ENCODE measurements around the gene PLCG1. TPM values are rescaled to one million over a fixed set of nuclear protein-coding genes. Genes with fewer than 3 reads are reported as not detected.

PLCG1 gene
- total and polyA plus RNA-seq, 9 of the 15 experiments (the other 6 are each of a cell fraction or from before 2014, with no cell fraction given) = 1.7 to 67.0 (median 34.8) TPM

DNA sequence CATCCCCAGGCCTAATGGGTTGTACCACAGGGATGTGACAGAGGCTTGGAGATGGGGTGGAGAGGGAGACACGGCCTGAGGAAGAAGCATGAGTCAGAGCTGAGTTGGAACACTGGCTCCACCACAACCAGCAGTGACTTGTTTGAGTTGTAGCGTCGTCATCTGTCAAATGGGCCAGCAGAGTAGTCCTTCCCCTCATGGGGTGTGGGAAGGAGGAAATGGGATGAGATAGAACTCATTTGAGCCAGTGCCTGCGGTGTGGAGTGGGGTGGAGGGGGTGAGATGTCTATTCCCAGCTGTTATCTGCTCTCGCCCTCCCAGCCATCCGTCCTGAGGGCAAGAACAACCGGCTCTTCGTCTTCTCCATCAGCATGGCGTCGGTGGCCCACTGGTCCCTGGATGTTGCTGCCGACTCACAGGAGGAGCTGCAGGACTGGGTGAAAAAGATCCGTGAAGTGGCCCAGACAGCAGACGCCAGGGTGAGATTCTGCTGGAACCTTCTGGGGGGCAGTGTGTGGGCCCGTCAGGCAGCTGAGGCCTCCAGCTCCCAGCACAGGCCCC, 32.5 kb downstream of the PLCG1 start:
- CTCF ChIA-PET (ENCODE audit: low intra/inter-chr PET ratio) = interaction anchor here (0.6 kb wide), 1 partner anchor 11 kb away, joined by 3 read pairs; no protein-coding TSS in a partner anchor
- no peak for TF ChIP-seq ZFP30 (CRISPR knock-in tag; IDR thresholded peaks at IDR 0.05; ENCODE audit: borderline replicate concordance)
- no peak for TF ChIP-seq FUS (optimal IDR thresholded peaks at IDR 0.05; ENCODE audit: low read depth, low read length)
- no peak for TF ChIP-seq CBFA2T3 (IDR thresholded peaks at IDR 0.05)
- no peak for TF ChIP-seq ZSCAN29 (IDR thresholded peaks at IDR 0.05)
- no peak for TF ChIP-seq HNRNPLL (IDR thresholded peaks at IDR 0.05; ENCODE audit: low read depth, low read length, poor library complexity, severe bottlenecking)
- TF ChIP-seq, protein P1, sequence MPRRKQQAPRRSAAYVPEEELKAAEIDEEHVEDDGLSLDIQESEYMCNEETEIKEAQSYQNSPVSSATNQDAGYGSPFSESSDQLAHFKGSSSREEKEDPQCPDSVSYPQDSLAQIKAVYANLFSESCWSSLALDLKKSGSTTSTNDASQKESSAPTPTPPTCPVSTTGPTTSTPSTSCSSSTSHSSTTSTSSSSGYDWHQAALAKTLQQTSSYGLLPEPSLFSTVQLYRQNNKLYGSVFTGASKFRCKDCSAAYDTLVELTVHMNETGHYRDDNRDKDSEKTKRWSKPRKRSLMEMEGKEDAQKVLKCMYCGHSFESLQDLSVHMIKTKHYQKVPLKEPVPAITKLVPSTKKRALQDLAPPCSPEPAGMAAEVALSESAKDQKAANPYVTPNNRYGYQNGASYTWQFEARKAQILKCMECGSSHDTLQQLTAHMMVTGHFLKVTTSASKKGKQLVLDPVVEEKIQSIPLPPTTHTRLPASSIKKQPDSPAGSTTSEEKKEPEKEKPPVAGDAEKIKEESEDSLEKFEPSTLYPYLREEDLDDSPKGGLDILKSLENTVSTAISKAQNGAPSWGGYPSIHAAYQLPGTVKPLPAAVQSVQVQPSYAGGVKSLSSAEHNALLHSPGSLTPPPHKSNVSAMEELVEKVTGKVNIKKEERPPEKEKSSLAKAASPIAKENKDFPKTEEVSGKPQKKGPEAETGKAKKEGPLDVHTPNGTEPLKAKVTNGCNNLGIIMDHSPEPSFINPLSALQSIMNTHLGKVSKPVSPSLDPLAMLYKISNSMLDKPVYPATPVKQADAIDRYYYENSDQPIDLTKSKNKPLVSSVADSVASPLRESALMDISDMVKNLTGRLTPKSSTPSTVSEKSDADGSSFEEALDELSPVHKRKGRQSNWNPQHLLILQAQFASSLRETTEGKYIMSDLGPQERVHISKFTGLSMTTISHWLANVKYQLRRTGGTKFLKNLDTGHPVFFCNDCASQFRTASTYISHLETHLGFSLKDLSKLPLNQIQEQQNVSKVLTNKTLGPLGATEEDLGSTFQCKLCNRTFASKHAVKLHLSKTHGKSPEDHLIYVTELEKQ (CRISPR knock-in tag; IDR thresholded peaks at IDR 0.05) = no peak
- Histone ChIP-seq H3K27ac (ENCODE audit: extremely low read depth, low read depth, low read length) (no peak overlapping the region), H2AFZ (ENCODE audit: low read depth, low read length) (no peak overlapping the region), H3K4me1 (replicated peaks in 1 of 2; ENCODE audit: control insufficient read depth in 2 of 2, insufficient read depth in 2 of 2, low read length in 2 of 2) (no peaks in the 10 kb centered on the region), H3K79me2 (ENCODE audit: control insufficient read depth, insufficient read depth, low read length) (no peaks in the 10 kb centered on the region), H3K36me3 (ENCODE audit: control insufficient read depth, insufficient read depth, low read length) (peaks cover 85% of the 10 kb centered on the region; the same call in 2 of the 3 replicates), H3K4me2 (ENCODE audit: insufficient read depth, low read length) (no peak overlapping the region), H3K9me1 (ENCODE audit: control insufficient read depth, insufficient read depth, low read length) (peaks cover 2% of the 10 kb centered on the region), H4K20me1 (replicated peaks; ENCODE audit: control insufficient read depth, insufficient read depth, low read length) (peaks cover 12% of the 10 kb centered on the region; the same call in 1 of the 2 replicates), H3K9ac (ENCODE audit: insufficient read depth in 1 of 2, low read depth in 2 of 2, low read length in 2 of 2) (no peak overlapping the region), H3K4me3 (no peak overlapping the region), H3K9me3 (replicated peaks; ENCODE audit: control insufficient read depth, insufficient read depth, low read depth, low read length) (no peaks in the 10 kb centered on the region), H3K27me3 (ENCODE audit: control insufficient read depth in 2 of 2, insufficient read depth in 2 of 2, low read length in 2 of 2) (no peaks in the 10 kb centered on the region)
- intact Hi-C loops (cut with micrococcal nuclease) = no loop called here
- POLR2A ChIA-PET = interaction anchor here (0.7 to 2.3 kb wide), 2 partner anchors 11 to 72 kb away, joined by 3 to 7 read pairs; no protein-coding TSS in a partner anchor
- no peak for DNase-seq (ENCODE audit: extremely low read depth in 1 of 4, low spot score in 3 of 4)
- no peak for ATAC-seq
- BruUV-seq (replicated peaks) = no TSS peak
- FAIRE-seq = no peak
- WGBS (ENCODE audit: insufficient coverage, low coverage, missing lambda C conversion rate) = 84% methylated on average over 14 of the region's 14 CpGs
- in situ Hi-C loops (cut with MboI) = no loop called here
